HG02798 (cell line): ENCODE measurements around the gene CHST11.
A peak's percentile ranks its signal among the peaks of the same experiment; 100 is the strongest.
"Not testable (repeated sequence)": the region's sequence is repeated elsewhere in the genome, so short reads cannot be mapped to it uniquely, and the experiment has no call there.

Experiments
- ATAC-seq: cut with Tn5 transposase; IDR thresholded peaks from one replicate; pipeline ENCODE4 v1.9.1; 2021; ENCODE audit warnings: mild to moderate bottlenecking; ENCODE audit not compliant: unreplicated experiment, poor library complexity

Gene CHST11

GRCh38 chr12:104574758-104575157, 118.0 kb downstream of the CHST11 start:
- ATAC-seq: not testable (repeated sequence)

GRCh38 chr12:104575442-104576186, 118.9 kb downstream of the CHST11 start:
- ATAC-seq: no peak

- ATAC-seq: no peak
Observed at GRCh38 chr12:104576187-104576778, 119.5 kb downstream of the CHST11 start.

- no peak for ATAC-seq
Observed at GRCh38 chr12:104576980-104577580, 120.3 kb downstream of the CHST11 start.

GRCh38 chr12:104577581-104577981, 120.8 kb downstream of the CHST11 start:
- no peak for ATAC-seq

GRCh38 chr12:104578453-104578852, 121.7 kb downstream of the CHST11 start:
- ATAC-seq: no peak

- peak; percentile 47 for ATAC-seq
Observed at GRCh38 chr12:104579718-104580495, 123.2 kb downstream of the CHST11 start.

GRCh38 chr12:104581005-104581570, 124.3 kb downstream of the CHST11 start:
- no peak for ATAC-seq

GRCh38 chr12:104582739-104583138, 126.0 kb downstream of the CHST11 start:
- peak; percentile 82 for ATAC-seq

- ATAC-seq: peak; percentile 54
Observed at GRCh38 chr12:104583301-104583700, 126.6 kb downstream of the CHST11 start.

- no peak for ATAC-seq
Observed at GRCh38 chr12:104585448-104586055, 128.8 kb downstream of the CHST11 start.

- ATAC-seq: no peak
Observed at GRCh38 chr12:104586351-104586919, 129.7 kb downstream of the CHST11 start.

- no peak for ATAC-seq
Observed at GRCh38 chr12:104588047-104588920, 131.5 kb downstream of the CHST11 start.

- ATAC-seq: no peak
Observed at GRCh38 chr12:104588921-104589590, 132.3 kb downstream of the CHST11 start.

- ATAC-seq: no peak
Observed at GRCh38 chr12:104590022-104590421, 133.3 kb downstream of the CHST11 start.

GRCh38 chr12:104591257-104591885, 134.6 kb downstream of the CHST11 start:
- no peak for ATAC-seq

GRCh38 chr12:104593482-104593881, 136.7 kb downstream of the CHST11 start:
- ATAC-seq: no peak
